Effector memory CD8-positive, alpha-beta T cell (primary cell): ENCODE data around the gene PDE5A.

Experiments used
- ATAC-seq: fragments of 150-1000 bp; cut with Tn5 transposase; replicated peaks from 2 replicates; pipeline ENCODE4 v1.10.0; 2021; ENCODE audit warnings: mild to moderate bottlenecking, moderate library complexity
- DNase-seq, 3 experiments: peaks; one replicate each; pipeline ENCODE4 v3.0.0; 2021
- H3K27ac Mint-ChIP-seq, 2 donors: one replicate each; pipeline ENCODE4 v1.8.0; 2022; ENCODE audit warnings: mild to moderate bottlenecking in 2 of 2, mixed read lengths in 2 of 2, moderate library complexity in 2 of 2
- H3K27me3 Mint-ChIP-seq, 2 donors: one replicate each; pipeline ENCODE4 v1.8.0; 2022; ENCODE audit warnings: mixed read lengths in 2 of 2
- H3K36me3 Mint-ChIP-seq: one replicate; pipeline ENCODE4 v1.8.0; 2022; ENCODE audit warnings: mild to moderate bottlenecking, moderate library complexity, mixed read lengths; ENCODE audit not compliant: insufficient read depth
- H3K4me1 Mint-ChIP-seq, 2 donors: one replicate each; pipeline ENCODE4 v1.8.0; 2022; ENCODE audit warnings: low read depth in 2 of 2, mixed read lengths in 2 of 2
- H3K4me3 Mint-ChIP-seq, 2 donors: one replicate each; pipeline ENCODE4 v1.8.0; 2022; ENCODE audit warnings: mild to moderate bottlenecking in 2 of 2, mixed read lengths in 2 of 2, moderate library complexity in 2 of 2
- H3K9me3 Mint-ChIP-seq, 2 donors: one replicate each; pipeline ENCODE4 v1.8.0; 2022; ENCODE audit warnings: mixed read lengths in 2 of 2

The PDE5A gene

DNA sequence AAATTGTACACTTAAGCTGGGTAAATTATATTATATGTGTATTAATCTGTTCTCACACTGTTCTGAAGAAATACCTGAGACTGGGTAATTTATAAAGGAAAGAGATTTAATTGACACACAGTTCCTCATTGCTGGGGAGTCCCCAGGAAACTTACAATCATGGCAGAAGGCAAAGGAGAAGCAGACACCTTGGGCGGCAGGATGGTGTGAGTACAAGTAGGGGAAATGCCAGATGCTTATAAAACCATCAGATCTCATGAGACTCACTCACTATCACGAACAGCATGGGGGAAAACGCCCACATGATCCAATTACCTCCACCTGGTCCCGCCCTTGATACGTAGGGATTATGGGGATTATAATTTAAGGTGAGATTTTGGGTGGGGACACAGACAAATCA, 34.9 kb downstream of the PDE5A start:
- no peaks in the 10 kb centered on the region for H3K36me3 Mint-ChIP-seq
- H3K27ac Mint-ChIP-seq, result no peak overlapping the region
- H3K9me3 Mint-ChIP-seq, result peaks cover 2 to 6% of the 10 kb centered on the region in 2 donors
- ATAC-seq, result no peak
- no peaks in the 10 kb centered on the region for H3K4me1 Mint-ChIP-seq
- no peak overlapping the region for H3K4me3 Mint-ChIP-seq
- no peak for DNase-seq
- H3K27me3 Mint-ChIP-seq, result no peaks in the 10 kb centered on the region

- no peaks in the 10 kb centered on the region for H3K4me1 Mint-ChIP-seq
- no peak overlapping the region for H3K27ac Mint-ChIP-seq
- DNase-seq, result no peak
- H3K4me3 Mint-ChIP-seq, result no peak overlapping the region
- no peaks in the 10 kb centered on the region for H3K36me3 Mint-ChIP-seq
- ATAC-seq, result no peak
- no peaks in the 10 kb centered on the region for H3K27me3 Mint-ChIP-seq
- no peaks in the 10 kb centered on the region for H3K9me3 Mint-ChIP-seq
Observed at GRCh38 chr4:119592830-119593229, 35.8 kb downstream of the PDE5A start.

DNA sequence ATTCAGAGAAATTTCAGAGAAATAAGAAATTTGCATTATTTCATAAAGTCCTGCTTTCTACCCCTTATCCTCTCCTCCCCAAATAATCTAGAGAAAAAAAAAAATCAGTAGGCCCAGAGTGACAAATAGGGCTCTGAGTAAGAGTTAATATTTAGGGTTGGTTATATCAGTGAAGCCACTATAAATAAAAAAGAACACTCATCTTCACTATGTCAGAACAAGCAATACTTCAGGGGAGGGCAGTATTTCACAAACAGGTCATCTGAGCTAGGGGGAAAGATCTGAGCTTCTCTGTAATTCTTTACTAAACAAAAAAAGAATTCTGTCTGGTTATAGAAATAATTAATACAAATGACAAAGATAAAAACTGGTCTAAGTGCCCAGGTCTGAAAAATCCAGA, 39.4 kb downstream of the PDE5A start:
- Mint-ChIP-seq H3K27me3 (no peaks in the 10 kb centered on the region), H3K4me3 (no peak overlapping the region), H3K4me1 (no peaks in the 10 kb centered on the region), H3K9me3 (no peaks in the 10 kb centered on the region), H3K36me3 (no peaks in the 10 kb centered on the region), H3K27ac (no peak overlapping the region)
- no peak for DNase-seq
- no peak for ATAC-seq

- DNase-seq (no peak), ATAC-seq (no peak)
- Mint-ChIP-seq H3K4me1 (no peaks in the 10 kb centered on the region), H3K36me3 (no peaks in the 10 kb centered on the region), H3K27me3 (no peaks in the 10 kb centered on the region), H3K9me3 (no peaks in the 10 kb centered on the region), H3K27ac (no peak overlapping the region), H3K4me3 (no peak overlapping the region)
Observed at GRCh38 chr4:119587796-119588195, 40.8 kb downstream of the PDE5A start.

DNA sequence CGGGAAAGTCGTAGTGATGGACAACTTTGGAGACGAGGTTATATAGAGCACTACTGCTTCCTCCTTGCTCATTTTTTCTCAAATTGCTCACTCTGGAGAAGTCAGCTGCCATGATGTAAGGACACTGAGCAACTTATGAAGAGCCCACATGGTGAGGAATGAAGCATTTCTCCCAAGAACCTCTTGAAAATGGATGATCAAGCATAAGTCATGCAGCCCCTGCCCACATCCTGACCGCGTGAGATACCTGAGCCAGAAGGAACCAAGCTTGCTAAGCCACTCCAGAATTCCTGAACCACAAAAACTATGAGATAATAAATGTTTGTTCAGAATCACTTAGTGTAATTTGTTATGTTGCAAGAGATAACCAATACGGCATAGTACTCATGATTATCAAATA, 42.8 kb downstream of the PDE5A start:
- no peak for ATAC-seq
- no peak overlapping the region for H3K4me3 Mint-ChIP-seq
- H3K27me3 Mint-ChIP-seq, result no peaks in the 10 kb centered on the region

GRCh38 chr4:119581190-119581873, 47.3 kb downstream of the PDE5A start:
- no peak overlapping the region for H3K4me3 Mint-ChIP-seq
- ATAC-seq (no peak), DNase-seq (no peak)
- no peaks in the 10 kb centered on the region for H3K27me3 Mint-ChIP-seq
- H3K36me3 Mint-ChIP-seq, result no peaks in the 10 kb centered on the region
- peaks cover 0 to 6% of the 10 kb centered on the region in 2 donors for H3K9me3 Mint-ChIP-seq
- H3K27ac Mint-ChIP-seq, result no peak overlapping the region
- H3K4me1 Mint-ChIP-seq, result no peaks in the 10 kb centered on the region

More for the DNA sequence above, 42.8 kb downstream of the PDE5A start:
- no peaks in the 10 kb centered on the region for H3K9me3 Mint-ChIP-seq
- H3K4me1 Mint-ChIP-seq, result no peaks in the 10 kb centered on the region
- no peaks in the 10 kb centered on the region for H3K36me3 Mint-ChIP-seq
- DNase-seq, result no peak
- no peak overlapping the region for H3K27ac Mint-ChIP-seq

DNA sequence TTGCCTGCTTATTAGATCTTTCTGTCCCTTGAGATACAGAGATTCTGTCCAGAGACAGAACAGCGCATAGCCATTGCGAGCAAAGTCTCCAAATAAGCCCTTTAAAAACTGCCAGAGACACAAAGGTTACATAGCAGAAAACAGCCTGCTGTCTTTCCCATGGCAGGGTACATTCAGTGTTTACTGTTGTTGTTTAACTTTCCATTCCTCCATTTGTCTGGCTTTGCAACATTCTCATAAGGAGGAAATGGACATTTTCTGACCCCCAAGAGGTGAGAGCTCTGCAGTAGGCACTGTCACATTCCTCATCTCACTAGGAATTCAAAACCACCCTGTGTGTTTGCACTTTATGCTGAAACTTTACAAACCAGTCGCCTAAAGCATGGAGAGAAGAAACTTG, 48.3 kb downstream of the PDE5A start:
- no peaks in the 10 kb centered on the region for H3K4me1 Mint-ChIP-seq
- peaks cover 0 to under 1% of the 10 kb centered on the region in 2 donors for H3K27me3 Mint-ChIP-seq
- no peaks in the 10 kb centered on the region for H3K36me3 Mint-ChIP-seq
- DNase-seq (no peak), ATAC-seq (no peak)
- H3K4me3 Mint-ChIP-seq, result no peak overlapping the region
- no peak overlapping the region for H3K27ac Mint-ChIP-seq
- peaks cover 2 to 8% of the 10 kb centered on the region in 2 donors for H3K9me3 Mint-ChIP-seq

DNA sequence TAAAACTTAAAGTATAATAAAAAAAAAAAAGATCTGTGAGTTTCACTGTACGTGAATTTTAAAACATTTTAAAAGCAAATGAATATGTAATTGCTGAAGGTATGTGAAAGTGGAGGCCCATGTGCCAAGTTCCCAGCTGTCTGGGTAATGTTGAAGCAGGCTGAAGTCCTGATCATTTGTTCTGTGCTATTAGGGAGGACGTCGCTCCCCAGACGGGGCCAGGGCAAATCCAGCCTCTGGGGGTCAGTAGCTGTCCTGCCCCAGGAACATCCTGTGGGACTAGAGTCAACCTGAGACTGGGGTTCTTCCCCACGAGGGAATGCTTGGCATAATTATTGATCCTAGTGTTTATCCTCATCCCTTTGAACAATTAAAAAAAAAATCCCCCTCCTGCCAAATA, 48.8 kb downstream of the PDE5A start:
- no peaks in the 10 kb centered on the region for H3K4me1 Mint-ChIP-seq
- no peak overlapping the region for H3K4me3 Mint-ChIP-seq
- H3K27me3 Mint-ChIP-seq, result peaks cover 3 to 5% of the 10 kb centered on the region in 2 donors
- no peak for DNase-seq
- H3K27ac Mint-ChIP-seq, result no peak overlapping the region
- no peak for ATAC-seq
- no peaks in the 10 kb centered on the region for H3K36me3 Mint-ChIP-seq
- H3K9me3 Mint-ChIP-seq, result peaks cover 2 to 11% of the 10 kb centered on the region in 2 donors

GRCh38 chr4:119570401-119570800, 58.2 kb downstream of the PDE5A start:
- H3K4me1 Mint-ChIP-seq, result no peaks in the 10 kb centered on the region
- no peak for ATAC-seq
- no peak overlapping the region for H3K27ac Mint-ChIP-seq
- no peak overlapping the region for H3K4me3 Mint-ChIP-seq
- peaks cover 9 to 12% of the 10 kb centered on the region in 2 donors for H3K27me3 Mint-ChIP-seq
- no peaks in the 10 kb centered on the region for H3K36me3 Mint-ChIP-seq
- DNase-seq, result no peak
- peaks cover 0 to 7% of the 10 kb centered on the region in 2 donors for H3K9me3 Mint-ChIP-seq

DNA sequence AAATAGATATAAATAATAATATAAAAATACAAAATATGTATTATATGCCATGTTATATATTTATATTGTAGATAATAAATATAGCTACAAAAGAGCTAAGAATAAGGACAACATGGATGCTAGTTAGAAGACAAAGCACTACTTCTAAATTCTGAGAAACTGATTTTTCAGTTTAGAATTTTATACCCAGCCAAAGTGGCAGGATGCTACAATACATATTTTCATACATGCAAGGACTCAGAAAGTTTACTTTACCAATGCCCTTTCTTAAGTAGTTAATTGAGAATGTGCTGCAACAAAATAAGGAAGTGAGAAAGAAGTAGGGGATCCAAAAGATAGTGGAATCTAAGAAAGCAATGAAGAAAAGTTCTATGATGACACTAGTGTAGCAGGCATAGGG, 64.5 kb downstream of the PDE5A start:
- Mint-ChIP-seq H3K27me3 (no peaks in the 10 kb centered on the region), H3K4me3 (no peak overlapping the region), H3K9me3 (peaks cover 5 to 16% of the 10 kb centered on the region in 2 donors), H3K36me3 (no peaks in the 10 kb centered on the region), H3K4me1 (no peaks in the 10 kb centered on the region), H3K27ac (no peak overlapping the region)
- ATAC-seq, result no peak
- DNase-seq, result no peak

- no peak for DNase-seq
- ATAC-seq, result no peak
- Mint-ChIP-seq H3K4me1 (no peaks in the 10 kb centered on the region), H3K9me3 (peaks cover 2 to 9% of the 10 kb centered on the region in 2 donors), H3K27me3 (no peaks in the 10 kb centered on the region), H3K36me3 (no peaks in the 10 kb centered on the region), H3K27ac (no peak overlapping the region), H3K4me3 (no peak overlapping the region)
Observed at GRCh38 chr4:119559044-119559647, 69.5 kb downstream of the PDE5A start.

GRCh38 chr4:119550857-119551532, 77.6 kb downstream of the PDE5A start:
- Mint-ChIP-seq H3K4me1 (no peaks in the 10 kb centered on the region), H3K36me3 (peaks cover 2% of the 10 kb centered on the region), H3K27me3 (no peaks in the 10 kb centered on the region), H3K9me3 (no peaks in the 10 kb centered on the region), H3K4me3 (no peak overlapping the region), H3K27ac (no peak overlapping the region)
- no peak for DNase-seq
- no peak for ATAC-seq

DNA sequence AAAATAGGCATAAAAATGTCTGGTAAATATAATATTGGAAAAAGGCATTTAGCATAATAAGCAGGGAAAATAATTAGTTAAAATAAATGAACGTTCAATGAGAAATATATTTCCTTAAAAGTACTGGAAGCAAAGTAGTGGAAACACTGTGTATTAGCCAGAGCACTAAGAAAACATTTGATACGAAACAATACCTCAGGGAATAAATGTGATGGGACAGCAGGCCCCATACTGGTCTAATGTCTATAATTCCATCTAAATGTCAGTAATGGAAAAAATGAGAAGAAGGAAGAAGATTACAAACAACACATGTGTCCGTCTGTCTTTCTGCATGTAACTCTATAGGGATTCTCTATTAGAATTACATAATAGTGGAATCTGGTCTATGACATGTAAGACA, 79.0 kb downstream of the PDE5A start:
- H3K4me1 Mint-ChIP-seq, result no peaks in the 10 kb centered on the region
- H3K27me3 Mint-ChIP-seq, result no peaks in the 10 kb centered on the region
- H3K27ac Mint-ChIP-seq, result no peak overlapping the region
- peaks cover 5% of the 10 kb centered on the region for H3K36me3 Mint-ChIP-seq
- ATAC-seq (no peak), DNase-seq (no peak)
- H3K9me3 Mint-ChIP-seq, result no peaks in the 10 kb centered on the region
- no peak overlapping the region for H3K4me3 Mint-ChIP-seq

GRCh38 chr4:119543779-119544178, 84.8 kb downstream of the PDE5A start:
- H3K27ac Mint-ChIP-seq, result no peak overlapping the region
- ATAC-seq, result no peak
- H3K9me3 Mint-ChIP-seq, result no peaks in the 10 kb centered on the region
- H3K4me1 Mint-ChIP-seq, result no peaks in the 10 kb centered on the region
- no peak for DNase-seq
- H3K27me3 Mint-ChIP-seq, result no peaks in the 10 kb centered on the region
- H3K4me3 Mint-ChIP-seq, result no peak overlapping the region
- peaks cover 5% of the 10 kb centered on the region for H3K36me3 Mint-ChIP-seq
